Hematopoietic multipotent progenitor cell treated with erythropoietin and hydrocortisone succinate and interleukin-3 and kit ligand, for 17 days (in vitro differentiated cells): ENCODE results near the gene ZNF283.
"Not testable (repeated sequence)": the region's sequence is repeated elsewhere in the genome, so short reads cannot be mapped to it uniquely, and the experiment has no call there.

ENCODE experiments used
- DNase-seq: peaks from one replicate; pipeline ENCODE4 v3.0.0-alpha.2; 2015; ENCODE audit warnings: low spot score

The ZNF283 gene

GRCh38 chr19:43848821-43849220 is 21.7 kb downstream of the ZNF283 start:
- DNase-seq = no peak

- DNase-seq = no peak
These were observed 31.1 kb downstream of the ZNF283 start for GRCh38 chr19:43858174-43858573.

GRCh38 chr19:43866923-43867322 is 39.8 kb downstream of the ZNF283 start:
- not testable (repeated sequence) for DNase-seq

GRCh38 chr19:43872547-43873336 is 45.6 kb downstream of the ZNF283 start:
- no peak for DNase-seq

GRCh38 chr19:43880483-43880882 is 53.4 kb downstream of the ZNF283 start:
- DNase-seq = no peak

GRCh38 chr19:43883864-43884263 is 56.7 kb downstream of the ZNF283 start, which contains the start of gene ZNF404:
ZNF404 (minus strand) TSS chr19:43883964.
- no peak for DNase-seq

GRCh38 chr19:43895727-43896308 is 68.7 kb downstream of the ZNF283 start:
- no peak for DNase-seq
